GM23248 (cell line): ENCODE results near the gene LCN6. TPM values are rescaled to one million over a fixed set of nuclear protein-coding genes. Genes with fewer than 3 reads are reported as not detected.
A peak's percentile ranks its signal among the peaks of the same experiment; 100 is the strongest.

ENCODE experiments used
- DNase-seq: peaks from one replicate; pipeline ENCODE4 v3.0.0-alpha.2; 2015
- H2AFZ ChIP-seq: fragments of 200-600 bp; sonication (generic); 2 replicates; pipeline ENCODE4 v1.6.1; 2016; ENCODE audit warnings: antibody characterized with exemption
- H3F3A ChIP-seq: fragments of 200-600 bp; sonication (generic); 2 replicates; pipeline ENCODE4 v1.6.1; 2016; ENCODE audit warnings: mild to moderate bottlenecking, antibody characterized with exemption, mixed run types; ENCODE audit not compliant: insufficient read depth
- H3K27ac ChIP-seq: fragments of 200-600 bp; sonication (generic); 2 replicates; pipeline ENCODE4 v1.5.1; 2016; ENCODE audit warnings: mild to moderate bottlenecking
- H3K27me3 ChIP-seq: fragments of 200-600 bp; sonication (generic); replicated peaks from 2 replicates; pipeline ENCODE4 v1.6.1; 2016; ENCODE audit warnings: mild to moderate bottlenecking; ENCODE audit not compliant: insufficient read depth
- H3K36me3 ChIP-seq: fragments of 200-600 bp; sonication (generic); 2 replicates; pipeline ENCODE4 v1.6.1; 2016; ENCODE audit warnings: low read depth, mild to moderate bottlenecking
- H3K4me1 ChIP-seq: fragments of 200-600 bp; sonication (generic); 2 replicates; pipeline ENCODE4 v1.6.1; 2016; ENCODE audit warnings: mild to moderate bottlenecking; ENCODE audit not compliant: insufficient read depth
- H3K4me2 ChIP-seq: fragments of 200-600 bp; sonication (generic); one replicate; pipeline ENCODE4 v1.6.1; 2016; ENCODE audit warnings: mild to moderate bottlenecking; ENCODE audit not compliant: unreplicated experiment
- H3K4me3 ChIP-seq: fragments of 200-600 bp; sonication (generic); 2 replicates; pipeline ENCODE4 v1.5.1; 2016; ENCODE audit warnings: mild to moderate bottlenecking
- H3K79me2 ChIP-seq: fragments of 200-600 bp; sonication (generic); 2 replicates; pipeline ENCODE4 v1.6.1; 2016; ENCODE audit warnings: mild to moderate bottlenecking; ENCODE audit not compliant: insufficient read depth
- H3K9ac ChIP-seq: fragments of 200-600 bp; sonication (generic); 2 replicates; pipeline ENCODE4 v1.6.1; 2016; ENCODE audit warnings: mild to moderate bottlenecking
- H3K9me2 ChIP-seq: fragments of 200-600 bp; sonication (generic); 2 replicates; pipeline ENCODE4 v1.6.1; 2016; ENCODE audit warnings: mixed run types, mild to moderate bottlenecking, moderate library complexity; ENCODE audit not compliant: insufficient read depth
- H3K9me3 ChIP-seq: fragments of 200-600 bp; sonication (generic); one replicate; pipeline ENCODE4 v1.6.1; 2017; ENCODE audit warnings: low read depth
- H4K20me1 ChIP-seq: fragments of 200-600 bp; sonication (generic); 2 replicates; pipeline ENCODE4 v1.6.0; 2016; ENCODE audit not compliant: insufficient read depth
- EZH2 ChIP-seq: fragments of 200-600 bp; sonication (generic); IDR thresholded peaks from 2 replicates; pipeline ENCODE4 v1.6.1; 2018; ENCODE audit warnings: antibody characterized with exemption, mild to moderate bottlenecking; ENCODE audit not compliant: insufficient read depth, poor library complexity, severe bottlenecking
- EZH2phosphoT487 ChIP-seq: fragments of 200-600 bp; sonication (generic); IDR thresholded peaks from 2 replicates; pipeline ENCODE4 v1.6.1; 2018; ENCODE audit warnings: antibody characterized with exemption, moderate library complexity, mild to moderate bottlenecking, low read depth; ENCODE audit not compliant: insufficient read depth
- WGBS, 2 experiments: methylation state at CpG; one replicate each; pipeline ENCODE4 v1.1.6; 2015 to 2017; ENCODE audit warnings: low lambda C conversion rate in 2 of 2, low coverage in 1 of 2; ENCODE audit errors: missing lambda C conversion rate in 2 of 2; 5-methylcytosine and 5-hydroxymethylcytosine counted together
- in situ Hi-C: fragments of 300-500 bp; cut with MboI; formaldehyde crosslinking; loops from 2 replicates; pipeline ENCODE4 v1.15.0; 2020
- polyA plus RNA-seq: library from polyadenylated mRNA; unstranded; fragments of >200 nt; fragmentation: Nextera tagmentation; extraction: Ambion mirVana; gene quantifications from 2 replicates; pipeline ENCODE4 v1.2.1, GENCODE V29; 2016
- total RNA-seq: library from RNA; depleted of rRNA; stranded (reverse); fragments of >200 nt; shearing (Covaris generic); gene quantifications from 2 replicates; pipeline ENCODE4 v1.2.3, GENCODE V29; 2014

LCN6 gene
- total and polyA plus RNA-seq, 2 experiments from 2014 or later, result not detected

DNA sequence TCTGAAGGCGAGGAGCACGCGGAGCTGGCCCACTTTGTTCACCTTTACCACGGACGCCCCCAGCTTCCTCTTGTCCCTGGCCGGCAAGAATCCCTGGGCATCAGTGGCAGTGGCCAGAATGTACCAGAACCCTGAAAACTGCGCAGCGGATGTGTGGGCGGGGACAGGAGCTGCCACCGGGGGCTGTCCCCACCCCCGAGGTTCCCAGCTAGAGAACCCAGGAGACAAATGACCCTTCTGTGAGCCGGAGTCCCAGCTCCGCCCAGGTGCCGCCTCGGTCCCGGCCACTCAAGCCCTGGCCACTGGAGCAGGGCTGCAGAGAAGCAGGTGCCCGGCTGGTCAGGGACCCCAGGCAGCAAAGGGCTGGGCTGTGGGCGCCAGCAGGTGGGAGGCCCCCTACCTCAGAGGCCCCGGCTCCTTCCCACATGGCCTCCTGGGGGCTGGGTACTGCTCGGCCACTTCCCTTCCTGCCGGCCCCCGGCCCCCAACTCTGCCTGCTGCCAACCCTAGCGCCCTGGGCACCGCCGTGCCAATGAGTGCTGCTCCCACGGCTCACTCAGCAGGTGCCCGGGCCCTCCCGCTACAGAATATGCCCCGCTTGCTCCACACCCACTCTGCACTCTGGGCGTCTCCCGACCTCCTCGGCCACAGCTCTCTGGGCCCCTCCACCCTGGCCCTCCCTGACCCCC lies 6.3 kb downstream of the LCN6 start:
- no peak overlapping the region for H3K4me2 ChIP-seq
- TF ChIP-seq EZH2 (no peak), EZH2phosphoT487 (no peak)
- no peaks in the 10 kb centered on the region for H3F3A ChIP-seq
- WGBS, 2 experiments, result 50 to 53% methylated on average over 29 to 31 of the region's 32 CpGs
- H2AFZ ChIP-seq, result no peak overlapping the region
- no peak overlapping the region for H3K4me3 ChIP-seq
- no peaks in the 10 kb centered on the region for H3K9me3 ChIP-seq
- no peaks in the 10 kb centered on the region for H3K4me1 ChIP-seq
- no peak overlapping the region for H3K9ac ChIP-seq
- no peaks in the 10 kb centered on the region for H3K79me2 ChIP-seq
- in situ Hi-C loops, result no loop called here
- H3K27me3 ChIP-seq, result peaks cover 19% of the 10 kb centered on the region
- H4K20me1 ChIP-seq, result no peaks in the 10 kb centered on the region
- no peaks in the 10 kb centered on the region for H3K36me3 ChIP-seq
- no peak overlapping the region for H3K27ac ChIP-seq
- H3K9me2 ChIP-seq, result no peaks in the 10 kb centered on the region
- no peak for DNase-seq

DNA sequence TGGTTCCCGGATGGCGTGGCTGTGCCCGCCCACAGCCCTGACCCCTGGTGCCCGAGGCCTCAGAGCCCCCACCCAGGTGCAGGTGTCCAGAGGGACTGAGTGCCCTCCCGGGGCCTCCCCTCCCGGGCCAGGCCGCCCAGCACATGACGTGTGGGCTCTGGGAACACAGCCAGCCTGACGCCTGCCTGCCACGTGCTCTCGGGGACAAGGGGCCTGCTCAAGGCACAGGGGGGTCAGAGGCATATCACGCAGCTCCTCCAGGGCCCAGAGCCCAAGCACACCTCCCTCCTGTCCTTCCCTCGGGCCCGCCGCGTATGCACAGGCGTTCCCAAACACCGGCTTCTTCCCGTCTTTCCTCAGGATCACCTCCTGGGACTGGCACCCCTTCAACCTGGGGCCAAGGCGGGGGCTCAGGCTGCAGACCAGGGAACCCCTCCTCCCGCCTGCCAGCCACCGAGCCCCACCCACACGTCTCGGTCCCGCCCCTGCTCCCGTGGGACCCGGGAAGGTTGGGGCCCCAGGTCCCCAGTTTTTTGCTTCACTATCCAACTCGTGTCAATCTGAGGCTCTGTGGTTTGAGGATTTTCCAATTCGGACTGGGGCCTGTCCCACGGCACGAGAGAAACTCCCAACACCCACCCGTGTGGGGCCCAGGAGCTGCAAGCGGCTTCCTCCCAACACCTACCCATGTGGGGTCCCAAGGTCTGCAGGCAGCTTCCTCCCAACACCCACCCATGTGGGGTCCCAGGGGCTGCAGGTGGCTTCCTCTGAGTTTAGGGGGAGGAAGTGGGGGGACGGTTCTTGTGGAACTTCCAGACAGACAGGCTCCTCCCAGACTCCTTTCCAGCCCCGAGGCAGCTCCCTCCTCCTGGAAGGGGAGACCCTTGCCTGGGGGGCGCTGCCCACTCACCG lies 7.1 kb downstream of the LCN6 start:
- H3K9ac ChIP-seq, result no peak overlapping the region
- H3K27me3 ChIP-seq, result peaks cover 19% of the 10 kb centered on the region
- H3K9me2 ChIP-seq, result no peaks in the 10 kb centered on the region
- in situ Hi-C loops, result no loop called here
- whole genome bisulfite sequencing, 2 experiments, result 12% methylated on average over 29 to 30 of the region's 37 CpGs
- H3K27ac ChIP-seq, result no peak overlapping the region
- no peaks in the 10 kb centered on the region for H3K79me2 ChIP-seq
- H3K36me3 ChIP-seq, result no peaks in the 10 kb centered on the region
- H4K20me1 ChIP-seq, result no peaks in the 10 kb centered on the region
- H3K4me3 ChIP-seq, result no peak overlapping the region
- H3K4me2 ChIP-seq, result no peak overlapping the region
- DNase-seq, result peak; percentile 43
- H3F3A ChIP-seq, result no peaks in the 10 kb centered on the region
- TF ChIP-seq EZH2phosphoT487 (no peak), EZH2 (no peak)
- H3K4me1 ChIP-seq, result no peaks in the 10 kb centered on the region
- H2AFZ ChIP-seq, result no peak overlapping the region
- no peaks in the 10 kb centered on the region for H3K9me3 ChIP-seq

DNA sequence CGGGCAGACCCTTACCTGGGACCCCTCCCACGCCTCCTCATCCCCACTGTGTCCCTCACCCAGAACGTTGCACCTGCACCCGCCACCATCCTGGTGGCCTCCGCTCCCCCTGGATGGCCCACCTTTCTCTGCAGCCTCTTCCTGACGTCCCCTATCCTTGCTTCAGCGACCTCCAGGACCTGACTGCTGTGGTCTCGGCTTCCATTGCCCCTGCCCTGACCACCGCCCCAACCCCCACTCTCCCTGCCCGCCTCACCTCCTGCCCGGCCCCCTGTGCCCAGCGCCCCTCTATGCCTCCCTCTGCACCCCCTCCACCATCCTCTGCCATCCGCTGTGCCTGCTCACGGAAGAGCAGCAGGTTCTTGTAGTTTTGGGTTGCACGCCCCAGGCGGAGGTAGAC lies 7.8 kb downstream of the LCN6 start:
- H3K9me3 ChIP-seq, result no peaks in the 10 kb centered on the region

DNA sequence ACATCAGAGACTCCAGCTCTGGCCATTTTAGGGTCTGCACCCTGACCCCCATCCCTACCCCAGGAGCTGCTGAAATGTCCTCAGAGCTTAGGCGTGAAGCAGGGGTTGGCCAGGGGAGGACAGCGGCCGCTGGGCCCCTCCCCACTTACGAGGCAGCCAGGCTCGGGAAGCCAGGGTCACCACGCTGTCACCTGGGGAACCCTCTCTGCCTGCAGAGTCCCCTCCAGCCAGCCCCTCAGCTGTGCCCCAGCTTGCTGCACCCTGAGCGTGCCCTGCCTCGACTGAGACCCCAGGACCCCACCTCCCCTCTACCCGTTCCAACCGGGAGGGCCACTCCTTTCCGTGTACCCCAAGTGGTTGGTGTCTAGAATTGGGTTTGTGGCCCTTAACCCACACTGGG lies 8.3 kb downstream of the LCN6 start:
- Histone ChIP-seq H3K4me2 (no peak overlapping the region), H2AFZ (no peak overlapping the region), H4K20me1 (no peaks in the 10 kb centered on the region), H3K4me3 (no peak overlapping the region), H3K9me3 (no peaks in the 10 kb centered on the region), H3K36me3 (no peaks in the 10 kb centered on the region), H3K79me2 (no peaks in the 10 kb centered on the region), H3K9ac (no peak overlapping the region), H3K27me3 (peaks cover 19% of the 10 kb centered on the region), H3K9me2 (no peaks in the 10 kb centered on the region), H3K4me1 (no peaks in the 10 kb centered on the region), H3F3A (no peaks in the 10 kb centered on the region), H3K27ac (no peak overlapping the region)
- DNase-seq, result no peak
- TF ChIP-seq EZH2 (no peak), EZH2phosphoT487 (no peak)
- in situ Hi-C loops, result no loop called here
- WGBS, 2 experiments, result 83 to 86% methylated on average over 11 of the region's 11 CpGs

More for the DNA sequence above, 7.8 kb downstream of the LCN6 start:
- Histone ChIP-seq H3K4me3 (no peak overlapping the region), H3K27me3 (peaks cover 19% of the 10 kb centered on the region), H3K9me2 (no peaks in the 10 kb centered on the region), H3F3A (no peaks in the 10 kb centered on the region), H3K4me1 (no peaks in the 10 kb centered on the region), H3K9ac (no peak overlapping the region), H3K79me2 (no peaks in the 10 kb centered on the region), H3K27ac (no peak overlapping the region), H3K4me2 (no peak overlapping the region), H4K20me1 (no peaks in the 10 kb centered on the region), H3K36me3 (no peaks in the 10 kb centered on the region), H2AFZ (no peak overlapping the region)
- in situ Hi-C loops, result no loop called here
- DNase-seq, result no peak
- TF ChIP-seq EZH2 (no peak), EZH2phosphoT487 (no peak)
- 72 to 77% methylated on average over 10 to 16 of the region's 16 CpGs for WGBS, 2 experiments
